DND-41 (cell line): ENCODE measurements around the gene IKZF2.

ENCODE experiments used
- CTCF ChIP-seq: IDR thresholded peaks from 2 replicates; pipeline ENCODE4 v1.5.1; 2012; ENCODE audit warnings: borderline replicate concordance, low read length, moderate library complexity, mild to moderate bottlenecking; ENCODE audit not compliant: poor library complexity, severe bottlenecking; ENCODE audit errors: extremely low read depth
- EZH2 ChIP-seq: IDR thresholded peaks from 3 replicates; pipeline ENCODE4 v1.6.1; 2012; ENCODE audit warnings: borderline replicate concordance, low read depth, mild to moderate bottlenecking, moderate library complexity, low read length, inconsistent platforms; ENCODE audit not compliant: severe bottlenecking

- TF ChIP-seq CTCF (no peak), EZH2 (no peak)
Measured at GRCh38 chr2:213086571-213086970, 64.8 kb downstream of the IKZF2 start.
